ENCODE measurements around the gene TASP1. TPM values are rescaled to one million over a fixed set of nuclear protein-coding genes. Genes with fewer than 3 reads are reported as not detected.
"Not testable (repeated sequence)": the region's sequence is repeated elsewhere in the genome, so short reads cannot be mapped to it uniquely, and the experiment has no call there.

Gene TASP1
- total RNA-seq, 1 donor from 2014 or later, result 22.8 TPM

DNA sequence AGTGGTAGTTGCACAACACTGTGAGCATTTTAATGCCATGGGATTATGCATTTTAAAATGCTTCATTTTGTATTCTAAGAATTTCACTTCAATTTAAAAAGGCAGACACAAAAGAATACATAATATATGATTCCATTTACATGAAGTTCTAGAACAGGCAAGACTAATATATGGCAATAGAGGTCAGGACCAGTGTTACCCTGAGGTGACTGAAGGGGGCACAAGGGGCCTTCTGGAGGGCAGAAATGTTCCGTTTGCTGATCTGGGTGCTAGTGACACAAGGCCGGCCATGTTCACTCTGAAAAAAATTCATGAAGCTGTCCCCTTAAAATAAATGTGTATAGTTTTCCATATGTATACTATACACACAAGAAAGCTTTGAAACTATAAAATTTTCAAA, 28.5 kb downstream of the TASP1 start:
- Mint-ChIP-seq H3K4me3 (no peak overlapping the region), H3K4me1 (peaks cover 23% of the 10 kb centered on the region), H3K27me3 (ENCODE audit: low read depth) (no peaks in the 10 kb centered on the region), H3K27ac (no peak overlapping the region), H3K36me3 (peaks cover 28% of the 10 kb centered on the region), H3K9me3 (no peaks in the 10 kb centered on the region)
- no peak for DNase-seq (ENCODE audit: low spot score in 2 of 2, unreplicated experiment in 2 of 2)
- TF ChIP-seq, protein P1, sequence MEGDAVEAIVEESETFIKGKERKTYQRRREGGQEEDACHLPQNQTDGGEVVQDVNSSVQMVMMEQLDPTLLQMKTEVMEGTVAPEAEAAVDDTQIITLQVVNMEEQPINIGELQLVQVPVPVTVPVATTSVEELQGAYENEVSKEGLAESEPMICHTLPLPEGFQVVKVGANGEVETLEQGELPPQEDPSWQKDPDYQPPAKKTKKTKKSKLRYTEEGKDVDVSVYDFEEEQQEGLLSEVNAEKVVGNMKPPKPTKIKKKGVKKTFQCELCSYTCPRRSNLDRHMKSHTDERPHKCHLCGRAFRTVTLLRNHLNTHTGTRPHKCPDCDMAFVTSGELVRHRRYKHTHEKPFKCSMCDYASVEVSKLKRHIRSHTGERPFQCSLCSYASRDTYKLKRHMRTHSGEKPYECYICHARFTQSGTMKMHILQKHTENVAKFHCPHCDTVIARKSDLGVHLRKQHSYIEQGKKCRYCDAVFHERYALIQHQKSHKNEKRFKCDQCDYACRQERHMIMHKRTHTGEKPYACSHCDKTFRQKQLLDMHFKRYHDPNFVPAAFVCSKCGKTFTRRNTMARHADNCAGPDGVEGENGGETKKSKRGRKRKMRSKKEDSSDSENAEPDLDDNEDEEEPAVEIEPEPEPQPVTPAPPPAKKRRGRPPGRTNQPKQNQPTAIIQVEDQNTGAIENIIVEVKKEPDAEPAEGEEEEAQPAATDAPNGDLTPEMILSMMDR (IDR thresholded peaks at IDR 0.05; ENCODE audit: unreplicated experiment), result no peak

DNA sequence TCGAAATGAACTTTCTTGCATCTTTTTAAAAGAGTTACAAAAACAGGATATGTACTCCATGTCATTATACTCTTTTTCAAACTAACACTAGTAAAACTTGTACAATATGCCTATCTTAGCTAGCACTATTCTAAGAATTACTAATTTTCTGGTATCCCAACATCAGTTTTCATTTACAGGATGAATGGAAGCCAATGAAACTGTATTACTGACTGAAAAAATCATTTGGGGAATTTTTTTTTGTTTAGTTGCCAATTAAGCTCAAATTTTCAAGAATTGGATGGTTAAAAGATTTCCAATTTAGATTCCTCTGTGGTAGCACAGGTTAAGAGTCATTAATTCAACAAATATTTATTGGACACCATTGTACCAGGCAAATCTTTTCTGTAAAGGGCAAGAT, 30.7 kb downstream of the TASP1 start:
- H3K27ac Mint-ChIP-seq, result no peak overlapping the region
- TF ChIP-seq, protein P1 (IDR thresholded peaks at IDR 0.05; ENCODE audit: unreplicated experiment), result no peak
- no peak for DNase-seq (ENCODE audit: low spot score in 2 of 2, unreplicated experiment in 2 of 2)
- H3K27me3 Mint-ChIP-seq (ENCODE audit: low read depth), result no peaks in the 10 kb centered on the region
- H3K4me1 Mint-ChIP-seq, result peaks cover 4% of the 10 kb centered on the region
- H3K36me3 Mint-ChIP-seq, result peaks cover 36% of the 10 kb centered on the region
- no peak overlapping the region for H3K4me3 Mint-ChIP-seq
- peaks cover 9% of the 10 kb centered on the region for H3K9me3 Mint-ChIP-seq

DNA sequence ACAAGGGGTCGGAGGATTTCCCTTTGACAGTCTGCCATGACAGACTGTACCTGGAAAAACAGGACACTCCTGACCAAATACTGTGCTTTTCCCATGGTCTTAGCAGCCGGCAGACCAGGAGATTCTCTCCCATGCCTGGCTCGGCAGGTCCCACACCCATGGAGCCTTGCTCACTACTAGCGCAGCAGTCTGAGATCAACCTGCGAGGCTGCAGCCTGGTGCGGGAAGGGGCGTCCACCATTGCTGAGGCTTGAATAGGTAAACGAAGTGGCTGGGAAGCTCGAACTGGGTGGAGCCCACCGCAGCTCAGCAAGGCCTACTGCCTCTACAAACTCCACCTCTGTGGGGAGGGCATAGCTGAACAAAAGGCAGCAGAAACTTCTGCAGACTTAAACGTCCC, 45.3 kb downstream of the TASP1 start:
- H3K4me1 Mint-ChIP-seq; H3K27me3 Mint-ChIP-seq (ENCODE audit: low read depth); H3K4me3 Mint-ChIP-seq; DNase-seq (ENCODE audit: low spot score in 2 of 2, unreplicated experiment in 2 of 2); H3K27ac Mint-ChIP-seq: not testable (repeated sequence)
- H3K36me3 Mint-ChIP-seq, result peaks cover 59% of the 10 kb centered on the region
- H3K9me3 Mint-ChIP-seq, result peaks cover 40% of the 10 kb centered on the region

DNA sequence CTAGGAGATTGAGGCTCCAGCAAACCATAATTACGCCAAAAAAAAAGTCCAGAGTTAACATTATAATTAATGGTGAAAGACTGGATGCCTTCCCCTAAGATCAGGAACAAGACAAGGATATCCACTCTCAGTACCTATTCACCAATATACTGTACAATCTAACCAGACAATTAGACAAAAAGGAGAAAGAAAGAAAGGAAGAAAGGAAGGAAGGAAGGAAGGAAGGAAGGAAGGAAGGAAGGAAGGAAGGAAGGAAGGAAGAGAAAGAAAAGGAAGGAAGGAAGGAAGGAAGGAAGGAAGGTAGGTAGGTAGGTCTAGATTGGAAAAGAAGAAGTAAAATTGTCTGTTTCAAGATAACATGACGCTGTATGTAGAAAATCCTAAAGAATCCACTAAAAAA, 50.7 kb downstream of the TASP1 start:
- TF ChIP-seq, protein P1 (IDR thresholded peaks at IDR 0.05; ENCODE audit: unreplicated experiment), result no peak
- Mint-ChIP-seq H3K4me1 (no peaks in the 10 kb centered on the region), H3K27me3 (ENCODE audit: low read depth) (no peaks in the 10 kb centered on the region), H3K27ac (no peak overlapping the region), H3K4me3 (no peak overlapping the region), H3K9me3 (peaks cover 39% of the 10 kb centered on the region), H3K36me3 (peaks cover 54% of the 10 kb centered on the region)
- no peak for DNase-seq (ENCODE audit: low spot score in 2 of 2, unreplicated experiment in 2 of 2)

DNA sequence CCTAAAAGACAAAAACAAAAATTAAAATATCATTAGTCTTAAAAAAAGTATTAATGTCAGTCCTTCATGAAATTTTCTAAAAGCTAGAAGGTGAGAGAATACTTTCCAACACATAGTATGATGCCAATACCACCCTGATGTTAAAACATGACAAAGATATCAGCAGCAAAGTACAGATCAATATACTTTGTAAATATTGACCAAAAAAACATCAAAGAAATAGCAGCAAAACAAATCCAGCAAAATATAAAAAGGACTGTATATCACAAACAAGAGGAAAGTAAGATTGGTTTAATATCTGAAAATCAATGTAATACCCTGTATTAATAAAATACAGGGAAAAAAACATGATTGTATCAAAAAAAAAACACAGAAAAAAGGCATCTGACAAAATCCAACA, 51.4 kb downstream of the TASP1 start:
- H3K36me3 Mint-ChIP-seq, result peaks cover 56% of the 10 kb centered on the region
- H3K27ac Mint-ChIP-seq, result no peak overlapping the region
- H3K4me1 Mint-ChIP-seq, result no peaks in the 10 kb centered on the region

DNA sequence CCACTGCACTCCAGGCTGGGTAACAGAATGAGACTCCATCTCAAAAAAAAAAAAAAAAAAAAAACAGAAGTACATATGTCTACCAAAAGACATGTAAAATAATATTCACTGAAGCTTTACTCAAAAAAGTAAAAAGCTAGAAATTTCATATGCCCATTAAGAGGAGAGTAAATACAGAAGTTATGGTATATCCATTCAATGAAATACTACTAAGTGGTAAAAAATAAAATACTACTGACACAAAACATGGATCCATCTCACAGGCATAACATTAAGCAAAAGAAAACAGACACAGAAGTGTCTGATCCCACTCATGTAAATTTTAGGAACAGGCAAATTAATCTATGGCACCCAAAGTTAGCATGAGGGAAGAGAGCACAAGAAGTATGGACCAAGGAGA, 52.6 kb downstream of the TASP1 start:
- Mint-ChIP-seq H3K9me3 (peaks cover 35% of the 10 kb centered on the region), H3K36me3 (peaks cover 56% of the 10 kb centered on the region), H3K27ac (no peak overlapping the region), H3K4me1 (no peaks in the 10 kb centered on the region), H3K4me3 (no peak overlapping the region), H3K27me3 (ENCODE audit: low read depth) (no peaks in the 10 kb centered on the region)
- TF ChIP-seq, protein P1 (IDR thresholded peaks at IDR 0.05; ENCODE audit: unreplicated experiment), result no peak
- DNase-seq (ENCODE audit: low spot score in 2 of 2, unreplicated experiment in 2 of 2), result no peak

More for the DNA sequence above, 51.4 kb downstream of the TASP1 start:
- Mint-ChIP-seq H3K27me3 (ENCODE audit: low read depth) (no peaks in the 10 kb centered on the region), H3K9me3 (peaks cover 42% of the 10 kb centered on the region), H3K4me3 (no peak overlapping the region)
- TF ChIP-seq, protein P1 (IDR thresholded peaks at IDR 0.05; ENCODE audit: unreplicated experiment), result no peak
- no peak for DNase-seq (ENCODE audit: low spot score in 2 of 2, unreplicated experiment in 2 of 2)

Data from mesothelial cell of epicardium (in vitro differentiated cells).